PC-3 (cell line): ENCODE measurements around the gene NOP9. TPM values are rescaled to one million over a fixed set of nuclear protein-coding genes. Genes with fewer than 3 reads are reported as not detected.

Experiments used
- ATAC-seq: fragments of 200-7000 bp; cut with Tn5 transposase; 2 replicates; pipeline ENCODE4 v1.9.1; 2020; ENCODE audit warnings: mild to moderate bottlenecking, moderate library complexity
- BruUV-seq: library from RNA; stranded (reverse); fragments of 400-500 nt; replicated peaks from 2 replicates; lab custom pipeline; 2021; lab: Mats Ljungman, UMichigan
- CTCF ChIA-PET: fragments of 300-600 bp; sonication (Branson Sonifier 250); formaldehyde crosslinking; loops from one replicate; lab custom pipeline; 2022; ENCODE audit warnings: antibody characterized with exemption; lab: Charles Lee
- POLR2A ChIA-PET: fragments of 300-600 bp; sonication (Branson Sonifier 250); formaldehyde crosslinking; loops from one replicate; lab custom pipeline; 2022; ENCODE audit warnings: antibody characterized with exemption; ENCODE audit not compliant: unreplicated experiment; lab: Charles Lee
- DNase-seq: peaks from one replicate; pipeline ENCODE4 v3.0.0-alpha.2; 2015
- H2AFZ ChIP-seq: fragments of 300-600 bp; sonication (generic); 2 replicates; pipeline ENCODE4 v1.6.0; 2016; ENCODE audit warnings: antibody characterized with exemption, low read length
- H3F3A ChIP-seq: fragments of 300-600 bp; sonication (generic); one replicate; pipeline ENCODE4 v1.6.0; 2017; ENCODE audit warnings: antibody characterized with exemption, low read length, control low read depth, mild to moderate bottlenecking; ENCODE audit not compliant: unreplicated experiment
- H3K27ac ChIP-seq: fragments of 300-600 bp; sonication (generic); 2 replicates; pipeline ENCODE4 v1.5.1; 2016; ENCODE audit warnings: mild to moderate bottlenecking, low read length
- H3K27me3 ChIP-seq: fragments of 300-600 bp; sonication (generic); 2 replicates; pipeline ENCODE4 v1.6.1; 2016; ENCODE audit warnings: low read length, mixed read lengths
- H3K36me3 ChIP-seq: fragments of 300-600 bp; sonication (generic); 2 replicates; pipeline ENCODE4 v1.6.1; 2016; ENCODE audit warnings: low read depth, mixed run types, low read length, mixed read lengths
- H3K4me1 ChIP-seq: fragments of 300-600 bp; sonication (generic); 2 replicates; pipeline ENCODE4 v1.5.1; 2016; ENCODE audit warnings: low read length; ENCODE audit not compliant: insufficient read depth
- H3K4me2 ChIP-seq: fragments of 300-600 bp; sonication (generic); 2 replicates; pipeline ENCODE4 v1.6.0; 2016; ENCODE audit warnings: low read length
- H3K4me3 ChIP-seq: fragments of 300-600 bp; sonication (generic); 2 replicates; pipeline ENCODE4 v1.5.1; 2016; ENCODE audit warnings: mild to moderate bottlenecking, low read length, mixed read lengths
- H3K79me2 ChIP-seq: fragments of 300-600 bp; sonication (generic); 2 replicates; pipeline ENCODE4 v1.6.1; 2017; ENCODE audit warnings: low read length, mixed read lengths
- H3K9ac ChIP-seq: fragments of 300-600 bp; sonication (generic); 2 replicates; pipeline ENCODE4 v1.6.0; 2016; ENCODE audit warnings: mild to moderate bottlenecking, low read length
- H3K9me2 ChIP-seq: fragments of 300-600 bp; sonication (generic); replicated peaks from 2 replicates; pipeline ENCODE4 v1.6.1; 2016; ENCODE audit warnings: mixed run types, low read length, mixed read lengths
- H3K9me3 ChIP-seq: fragments of 300-600 bp; sonication (generic); 2 replicates; pipeline ENCODE4 v1.6.1; 2016; ENCODE audit warnings: low read length, mixed read lengths
- H4K20me1 ChIP-seq: fragments of 300-600 bp; sonication (generic); 2 replicates; pipeline ENCODE4 v1.6.1; 2016; ENCODE audit warnings: low read length, mixed read lengths
- EZH2 ChIP-seq: fragments of 300-600 bp; sonication (generic); IDR thresholded peaks from one replicate; pipeline ENCODE4 v1.6.1; 2017; ENCODE audit warnings: antibody characterized with exemption, mild to moderate bottlenecking, low read length; ENCODE audit not compliant: unreplicated experiment
- EZH2phosphoT487 ChIP-seq: fragments of 300-600 bp; sonication (generic); IDR thresholded peaks from 2 replicates; pipeline ENCODE4 v1.6.1; 2018; ENCODE audit warnings: mild to moderate bottlenecking, antibody characterized with exemption, low read length, borderline replicate concordance
- intact Hi-C: fragments of 100-400 bp; cut with micrococcal nuclease; formaldehyde crosslinking; loops from 2 replicates; pipeline ENCODE4 v1.9.0; 2023
- total RNA-seq: library from RNA; depleted of rRNA; stranded (reverse); fragments of >200 nt; gene quantifications from 2 replicates; pipeline ENCODE4 v1.2.3, GENCODE V29; 2014
- TF ChIP-seq, protein P1 (sequence below): fragments of 300-600 bp; sonication (generic); conservative IDR thresholded peaks from 2 replicates; pipeline ENCODE4 v1.5.1; 2017; ENCODE audit warnings: antibody characterized with exemption, low read depth, mild to moderate bottlenecking, low read length

The NOP9 gene
- total RNA-seq, 1 experiment from 2014 or later, result 30.4 TPM

DNA sequence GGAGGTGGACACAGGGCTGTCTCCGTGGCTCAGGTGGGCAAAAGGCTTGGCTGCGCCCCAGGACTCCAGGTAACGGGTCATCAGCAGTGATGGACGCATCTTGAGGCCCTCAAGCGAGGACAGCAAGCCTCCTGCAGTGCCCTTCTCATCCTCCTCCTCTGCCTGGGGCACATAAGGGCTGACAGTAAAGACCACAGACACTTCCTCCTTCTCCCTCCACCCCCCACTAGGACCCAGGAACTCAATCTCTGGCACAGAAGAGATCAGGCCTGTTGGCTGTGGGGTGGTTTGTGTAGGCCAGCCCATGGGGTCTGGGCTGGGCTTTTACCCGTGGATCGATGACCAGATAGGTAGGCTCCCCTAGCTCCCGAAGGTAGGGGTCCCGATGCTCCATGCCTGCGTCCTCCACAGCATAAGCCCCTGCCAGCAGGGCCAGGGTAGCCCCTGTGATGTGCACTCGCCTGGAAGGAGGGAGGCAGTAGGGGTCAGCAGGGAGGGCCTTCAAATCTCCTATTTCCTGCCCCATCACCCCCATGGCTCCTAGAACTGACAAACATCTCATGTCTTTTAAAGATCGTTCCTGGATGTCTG lies 29.5 kb downstream of the NOP9 start:
- CTCF ChIA-PET, result no interaction called here
- no peak overlapping the region for H3K4me2 ChIP-seq
- H3K9me3 ChIP-seq, result no peaks in the 10 kb centered on the region
- no TSS peak for BruUV-seq
- H2AFZ ChIP-seq, result no peak overlapping the region
- H3K79me2 ChIP-seq, result no peaks in the 10 kb centered on the region
- no peak overlapping the region for H3K9ac ChIP-seq
- H4K20me1 ChIP-seq, result no peaks in the 10 kb centered on the region
- intact Hi-C loops, result no loop called here
- TF ChIP-seq EZH2 (no peak), EZH2phosphoT487 (no peak)
- TF ChIP-seq, protein P1, sequence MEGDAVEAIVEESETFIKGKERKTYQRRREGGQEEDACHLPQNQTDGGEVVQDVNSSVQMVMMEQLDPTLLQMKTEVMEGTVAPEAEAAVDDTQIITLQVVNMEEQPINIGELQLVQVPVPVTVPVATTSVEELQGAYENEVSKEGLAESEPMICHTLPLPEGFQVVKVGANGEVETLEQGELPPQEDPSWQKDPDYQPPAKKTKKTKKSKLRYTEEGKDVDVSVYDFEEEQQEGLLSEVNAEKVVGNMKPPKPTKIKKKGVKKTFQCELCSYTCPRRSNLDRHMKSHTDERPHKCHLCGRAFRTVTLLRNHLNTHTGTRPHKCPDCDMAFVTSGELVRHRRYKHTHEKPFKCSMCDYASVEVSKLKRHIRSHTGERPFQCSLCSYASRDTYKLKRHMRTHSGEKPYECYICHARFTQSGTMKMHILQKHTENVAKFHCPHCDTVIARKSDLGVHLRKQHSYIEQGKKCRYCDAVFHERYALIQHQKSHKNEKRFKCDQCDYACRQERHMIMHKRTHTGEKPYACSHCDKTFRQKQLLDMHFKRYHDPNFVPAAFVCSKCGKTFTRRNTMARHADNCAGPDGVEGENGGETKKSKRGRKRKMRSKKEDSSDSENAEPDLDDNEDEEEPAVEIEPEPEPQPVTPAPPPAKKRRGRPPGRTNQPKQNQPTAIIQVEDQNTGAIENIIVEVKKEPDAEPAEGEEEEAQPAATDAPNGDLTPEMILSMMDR, result no peak
- DNase-seq, result no peak
- no peak overlapping the region for H3K4me3 ChIP-seq
- no peaks in the 10 kb centered on the region for H3K27me3 ChIP-seq
- H3F3A ChIP-seq, result no peaks in the 10 kb centered on the region
- ATAC-seq, result no peak
- no peak overlapping the region for H3K27ac ChIP-seq
- H3K9me2 ChIP-seq, result no peaks in the 10 kb centered on the region
- H3K36me3 ChIP-seq, result no peaks in the 10 kb centered on the region
- peaks cover 5% of the 10 kb centered on the region; the same call in 1 of the 2 replicates for H3K4me1 ChIP-seq
- POLR2A ChIA-PET, result interaction anchor here (0.5 kb wide), 1 partner anchor 113 kb away, joined by 8 read pairs; the partner anchor contains the start of gene SDR39U1

DNA sequence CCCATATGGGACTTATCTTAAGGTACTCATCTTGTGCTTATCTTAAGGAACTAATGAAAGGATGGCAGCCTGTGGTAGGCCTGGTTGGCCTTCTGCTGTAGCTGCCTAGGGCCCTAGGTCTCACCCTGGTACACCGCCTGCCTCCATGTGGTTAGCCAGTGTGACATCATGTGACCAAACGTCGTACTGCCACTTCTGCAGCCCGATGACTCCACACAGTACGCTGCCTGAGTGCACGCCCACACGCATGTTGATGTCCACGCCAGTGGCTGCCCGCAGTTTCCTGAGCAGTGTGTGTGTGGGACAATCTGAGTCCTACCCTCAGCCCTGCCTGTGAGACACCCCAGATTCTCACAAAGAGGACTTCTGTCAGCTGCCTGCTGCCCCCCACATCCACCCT lies 30.1 kb downstream of the NOP9 start:
- Histone ChIP-seq H3K27me3 (no peaks in the 10 kb centered on the region), H3F3A (no peaks in the 10 kb centered on the region), H3K4me3 (no peak overlapping the region), H3K27ac (no peak overlapping the region), H3K9me3 (no peaks in the 10 kb centered on the region), H3K36me3 (no peaks in the 10 kb centered on the region), H3K4me1 (peaks cover 5% of the 10 kb centered on the region; the same call in 1 of the 2 replicates), H3K9me2 (no peaks in the 10 kb centered on the region), H4K20me1 (no peaks in the 10 kb centered on the region), H3K4me2 (no peak overlapping the region), H2AFZ (no peak overlapping the region), H3K79me2 (no peaks in the 10 kb centered on the region), H3K9ac (no peak overlapping the region)
- ATAC-seq, result no peak
- CTCF ChIA-PET, result no interaction called here
- intact Hi-C loops, result no loop called here
- POLR2A ChIA-PET, result no interaction called here
- no peak for DNase-seq
- TF ChIP-seq EZH2phosphoT487, result no peak
- no TSS peak for BruUV-seq

DNA sequence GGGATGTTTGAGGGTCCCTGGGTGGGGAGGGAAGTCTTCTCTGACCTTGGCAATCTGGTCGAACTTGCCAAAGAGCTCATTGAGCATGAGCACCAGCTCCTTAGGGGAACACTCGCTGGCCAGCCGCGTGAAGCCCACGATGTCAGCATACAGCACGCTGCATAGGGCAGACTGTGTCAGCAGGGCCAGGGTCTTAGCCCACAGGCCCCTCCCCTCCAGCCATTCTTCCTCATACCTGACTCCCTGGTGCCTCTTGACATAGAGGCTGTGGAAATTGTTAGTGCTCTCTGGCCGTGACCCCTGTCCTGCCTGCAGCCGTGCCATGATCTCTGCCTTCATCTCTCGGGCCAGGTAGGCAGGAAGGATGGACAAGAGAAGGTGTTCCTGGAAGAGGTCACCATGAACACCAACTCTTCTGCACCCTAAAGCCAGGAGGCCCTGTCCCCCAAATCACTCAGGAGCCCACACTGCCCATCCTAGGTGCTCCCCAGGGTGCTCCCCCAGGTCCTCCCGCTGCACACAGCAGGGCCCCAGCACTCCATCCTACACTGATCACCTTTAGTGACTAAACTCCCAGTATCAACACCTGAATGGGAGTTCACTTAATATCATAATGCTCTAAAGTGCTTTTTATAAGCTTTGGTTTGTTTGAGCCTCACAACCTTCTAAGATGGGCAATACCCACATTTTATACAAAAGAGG lies 31.5 kb downstream of the NOP9 start:
- H3K4me3 ChIP-seq, result no peak overlapping the region
- no peaks in the 10 kb centered on the region for H3K36me3 ChIP-seq
- TF ChIP-seq, protein P1, result no peak
- TF ChIP-seq EZH2phosphoT487 (no peak), EZH2 (no peak)
- no peak for ATAC-seq
- H3K4me2 ChIP-seq, result no peak overlapping the region
- no peaks in the 10 kb centered on the region for H3K9me3 ChIP-seq
- no peak overlapping the region for H3K27ac ChIP-seq
- H4K20me1 ChIP-seq, result no peaks in the 10 kb centered on the region
- ChIA-PET POLR2A (interaction anchor here (0.7 kb wide), 1 partner anchor 107 kb away, joined by 5 read pairs; no protein-coding TSS in a partner anchor), CTCF (no interaction called here)
- no peaks in the 10 kb centered on the region for H3K9me2 ChIP-seq
- H3F3A ChIP-seq, result no peaks in the 10 kb centered on the region
- intact Hi-C loops, result no loop called here
- H3K27me3 ChIP-seq, result no peaks in the 10 kb centered on the region
- peaks cover 5% of the 10 kb centered on the region; the same call in 1 of the 2 replicates for H3K4me1 ChIP-seq
- H3K79me2 ChIP-seq, result no peaks in the 10 kb centered on the region
- H2AFZ ChIP-seq, result no peak overlapping the region
- no TSS peak for BruUV-seq
- DNase-seq, result no peak
- no peak overlapping the region for H3K9ac ChIP-seq
